ENCODE measurements around the gene SERHL2.
"Not testable (repeated sequence)": the region's sequence is repeated elsewhere in the genome, so short reads cannot be mapped to it uniquely, and the experiment has no call there.

SERHL2 gene

DNA sequence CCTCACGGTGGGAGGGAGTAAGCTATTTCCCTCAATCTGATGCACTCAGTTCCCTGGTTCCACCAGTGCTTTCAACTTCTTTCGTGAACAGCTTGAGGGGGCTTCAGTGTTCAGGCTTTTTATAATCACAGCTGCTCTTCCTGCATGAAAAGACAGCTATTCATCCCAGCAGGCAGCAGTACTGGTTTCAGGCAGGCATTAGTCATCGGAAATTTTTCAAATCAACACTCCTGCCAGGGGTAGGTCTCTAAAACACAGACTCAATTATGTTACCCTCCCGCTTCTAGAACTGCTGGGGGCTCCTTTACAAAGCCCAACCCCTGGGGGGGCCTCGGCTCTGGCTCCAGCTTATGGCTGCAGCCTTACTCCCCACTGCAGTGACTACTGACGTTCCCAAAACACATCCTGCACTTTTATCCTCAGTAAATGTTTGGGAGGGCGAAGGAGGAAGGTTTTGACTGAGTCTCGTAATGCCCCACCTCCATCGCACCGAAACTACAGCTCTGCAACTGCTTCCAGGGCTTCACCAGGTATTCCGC is 55.1 kb downstream of the SERHL2 start:
- H3K36me3 ChIP-seq (ENCODE audit: insufficient read depth, low read length): no peaks in the 10 kb centered on the region
- no peak overlapping the region for H2AFZ ChIP-seq (ENCODE audit: low read length, unreplicated experiment)
- H3K79me2 ChIP-seq (ENCODE audit: control insufficient read depth, insufficient read depth, low read length, unreplicated experiment): peaks cover 86% of the 10 kb centered on the region
- H3K27ac ChIP-seq (ENCODE audit: low read depth, low read length): peak overlapping the region; percentile 19; the same call in 1 of the 2 replicates
- no peaks in the 10 kb centered on the region for H3K27me3 ChIP-seq (ENCODE audit: insufficient read depth, low read length)
- 0 out of 2 replicates have a peak overlapping the region, but pooled peaks have one; percentile 31 for H3K4me3 ChIP-seq (ENCODE audit: low read depth, low read length)
- peaks cover 32% of the 10 kb centered on the region for H3K4me1 ChIP-seq (ENCODE audit: control insufficient read depth, insufficient read depth, low read length, unreplicated experiment)

DNA sequence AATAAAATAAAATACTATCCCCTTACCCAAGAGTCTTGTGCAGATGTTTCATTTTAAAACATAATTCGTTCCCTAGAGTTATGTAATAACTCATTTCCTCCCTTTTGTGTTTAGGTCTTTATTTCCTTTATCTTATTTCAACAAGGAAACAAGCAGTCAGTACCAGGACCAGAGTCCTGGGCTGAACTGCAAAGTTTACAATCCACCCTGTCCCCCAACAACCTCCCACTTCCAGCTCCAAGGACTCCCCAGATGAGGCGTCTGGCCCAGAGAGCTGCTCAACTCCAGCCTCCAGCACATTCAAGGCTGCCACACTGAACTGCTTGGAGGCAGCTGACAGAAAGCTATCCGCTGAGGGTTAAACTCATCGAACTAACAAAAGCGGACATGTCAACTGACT is 56.4 kb downstream of the SERHL2 start:
- H3K27me3 ChIP-seq (ENCODE audit: insufficient read depth, low read length): no peaks in the 10 kb centered on the region
- H2AFZ ChIP-seq (ENCODE audit: low read length, unreplicated experiment): no peak overlapping the region
- no peak overlapping the region for H3K27ac ChIP-seq (ENCODE audit: low read depth, low read length)
- peaks cover 75% of the 10 kb centered on the region for H3K79me2 ChIP-seq (ENCODE audit: control insufficient read depth, insufficient read depth, low read length, unreplicated experiment)
- H3K4me1 ChIP-seq (ENCODE audit: control insufficient read depth, insufficient read depth, low read length, unreplicated experiment): peaks cover 27% of the 10 kb centered on the region
- H3K4me3 ChIP-seq (ENCODE audit: low read depth, low read length): no peak overlapping the region
- no peaks in the 10 kb centered on the region for H3K36me3 ChIP-seq (ENCODE audit: insufficient read depth, low read length)

DNA sequence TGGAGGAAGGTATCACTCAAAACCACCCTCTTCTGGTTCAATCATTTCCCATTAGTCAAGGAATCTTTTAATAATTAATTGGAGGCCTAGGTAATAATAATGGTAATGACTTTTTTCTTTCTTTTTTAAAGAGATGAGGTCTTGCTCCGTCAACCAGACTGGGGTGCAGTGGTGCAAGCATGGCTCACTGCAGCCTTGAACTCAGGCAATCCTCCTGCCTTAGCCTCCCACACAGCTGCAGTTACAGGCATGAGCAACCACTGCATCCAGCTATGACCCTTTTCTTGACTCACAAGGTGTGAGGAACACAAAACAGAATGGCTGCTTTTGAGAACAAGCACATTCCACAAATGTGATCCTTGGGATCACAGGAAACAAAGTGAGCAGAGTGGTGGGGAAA is 57.3 kb downstream of the SERHL2 start:
- Histone ChIP-seq H2AFZ (ENCODE audit: low read length, unreplicated experiment) (no peak overlapping the region), H3K4me1 (ENCODE audit: control insufficient read depth, insufficient read depth, low read length, unreplicated experiment) (peaks cover 31% of the 10 kb centered on the region), H3K4me3 (ENCODE audit: low read depth, low read length) (no peak overlapping the region), H3K27ac (ENCODE audit: low read depth, low read length) (no peak overlapping the region), H3K27me3 (ENCODE audit: insufficient read depth, low read length) (no peaks in the 10 kb centered on the region), H3K36me3 (ENCODE audit: insufficient read depth, low read length) (no peaks in the 10 kb centered on the region), H3K79me2 (ENCODE audit: control insufficient read depth, insufficient read depth, low read length, unreplicated experiment) (peaks cover 66% of the 10 kb centered on the region)

DNA sequence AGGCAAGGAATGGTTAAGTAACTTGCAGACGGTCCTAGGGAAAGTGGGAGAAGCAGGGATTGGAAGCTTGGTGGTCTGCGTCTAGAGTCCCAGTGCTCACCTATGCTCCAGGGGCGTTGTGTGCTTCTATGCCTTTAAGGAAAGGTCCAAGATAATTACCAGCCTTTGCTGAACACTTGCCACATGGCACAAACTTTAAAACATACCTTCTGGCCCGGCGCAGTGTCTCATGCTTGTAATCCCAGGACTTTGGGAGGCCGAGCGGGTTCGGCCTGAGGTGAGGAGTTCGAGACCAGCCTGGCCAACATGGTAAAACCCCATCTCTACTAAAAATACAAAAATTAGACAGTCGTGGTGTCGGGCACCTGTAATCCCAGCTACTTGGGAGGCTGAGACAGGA is 58.6 kb downstream of the SERHL2 start:
- Histone ChIP-seq H3K27me3 (ENCODE audit: insufficient read depth, low read length) (no peaks in the 10 kb centered on the region), H3K4me3 (ENCODE audit: low read depth, low read length) (no peak overlapping the region), H3K4me1 (ENCODE audit: control insufficient read depth, insufficient read depth, low read length, unreplicated experiment) (peaks cover 31% of the 10 kb centered on the region), H3K79me2 (ENCODE audit: control insufficient read depth, insufficient read depth, low read length, unreplicated experiment) (peaks cover 59% of the 10 kb centered on the region), H3K36me3 (ENCODE audit: insufficient read depth, low read length) (no peaks in the 10 kb centered on the region), H2AFZ (ENCODE audit: low read length, unreplicated experiment) (no peak overlapping the region), H3K27ac (ENCODE audit: low read depth, low read length) (no peak overlapping the region)

DNA sequence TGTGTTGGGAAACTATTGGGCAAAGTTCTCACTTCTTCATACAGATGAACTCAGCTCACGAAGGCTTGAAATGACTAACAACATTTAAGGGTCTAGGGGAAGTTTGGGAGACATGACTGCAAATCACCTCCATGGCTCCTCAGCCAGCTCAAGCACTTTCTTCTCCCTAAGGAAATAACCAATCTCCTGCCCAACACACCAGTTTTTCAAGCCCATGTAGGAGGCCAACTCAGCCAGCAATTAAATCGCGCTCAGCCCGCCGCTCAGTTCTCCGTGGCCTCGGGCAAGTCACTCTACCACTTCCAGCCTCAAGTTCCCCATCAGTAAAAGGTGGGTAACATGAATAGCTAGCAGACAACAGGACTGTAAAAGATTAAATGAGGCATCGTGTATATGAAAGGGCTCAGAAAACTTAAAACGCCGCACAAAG is 60.1 kb downstream of the SERHL2 start:
- H3K27ac ChIP-seq (ENCODE audit: low read depth, low read length): peak overlapping the region; percentile 96
- peaks cover 50% of the 10 kb centered on the region for H3K79me2 ChIP-seq (ENCODE audit: control insufficient read depth, insufficient read depth, low read length, unreplicated experiment)
- no peak overlapping the region for H2AFZ ChIP-seq (ENCODE audit: low read length, unreplicated experiment)
- H3K4me3 ChIP-seq (ENCODE audit: low read depth, low read length): peak overlapping the region; percentile 95
- no peaks in the 10 kb centered on the region for H3K36me3 ChIP-seq (ENCODE audit: insufficient read depth, low read length)
- no peaks in the 10 kb centered on the region for H3K27me3 ChIP-seq (ENCODE audit: insufficient read depth, low read length)
- H3K4me1 ChIP-seq (ENCODE audit: control insufficient read depth, insufficient read depth, low read length, unreplicated experiment): peaks cover 27% of the 10 kb centered on the region

DNA sequence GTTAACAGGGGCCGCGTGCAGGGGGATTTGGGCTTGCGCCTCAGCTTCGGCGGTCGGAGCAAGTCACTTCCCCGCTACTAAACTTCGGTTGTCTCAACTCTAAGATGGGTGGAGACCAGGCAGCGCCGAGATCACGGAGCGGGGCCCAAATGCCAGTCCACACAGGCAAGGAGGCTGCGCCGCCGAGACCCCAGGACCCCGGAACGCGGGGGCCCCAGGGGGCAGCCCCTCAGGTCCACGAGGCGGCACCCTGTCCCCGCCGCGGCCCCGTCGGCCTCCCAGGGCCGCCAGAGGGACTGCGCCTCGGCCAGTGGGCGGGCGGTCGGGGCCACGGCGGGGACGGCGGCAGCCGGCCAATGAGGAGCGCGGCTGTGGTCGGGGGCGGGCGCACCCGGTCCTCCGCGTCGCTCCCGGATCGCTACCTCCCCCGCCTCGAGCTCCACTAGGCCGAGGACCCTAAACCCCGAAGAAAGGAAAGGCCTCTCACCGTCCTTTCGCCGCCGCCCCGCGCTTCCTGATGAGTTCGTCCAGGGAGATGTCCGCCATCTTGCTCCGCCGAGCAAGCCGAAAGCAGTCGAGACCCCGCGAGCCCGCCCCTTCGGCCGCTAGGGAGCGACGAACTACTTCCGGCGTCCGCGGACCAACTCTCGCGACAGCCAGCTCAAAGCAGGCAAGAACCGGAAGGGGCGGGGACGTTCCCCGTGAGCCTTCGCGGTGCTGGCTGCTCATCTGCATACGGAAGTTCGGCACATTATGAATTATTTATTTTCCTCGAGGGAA is 60.7 kb downstream of the SERHL2 start, which contains the start of gene POLDIP3:
POLDIP3 (minus strand) TSS at position 572 of the 780 bp plus-strand sequence; CDS start at position 546, 26 bp downstream.
- no peaks in the 10 kb centered on the region for H3K27me3 ChIP-seq (ENCODE audit: insufficient read depth, low read length)
- peaks cover 44% of the 10 kb centered on the region for H3K79me2 ChIP-seq (ENCODE audit: control insufficient read depth, insufficient read depth, low read length, unreplicated experiment)
- H3K27ac ChIP-seq (ENCODE audit: low read depth, low read length): peak within 1 kb of the TSS; percentile 96
- no peaks in the 10 kb centered on the region for H3K36me3 ChIP-seq (ENCODE audit: insufficient read depth, low read length)
- no peak within 1 kb of the TSS for H2AFZ ChIP-seq (ENCODE audit: low read length, unreplicated experiment)
- peaks cover 21% of the 10 kb centered on the region for H3K4me1 ChIP-seq (ENCODE audit: control insufficient read depth, insufficient read depth, low read length, unreplicated experiment)
- H3K4me3 ChIP-seq (ENCODE audit: low read depth, low read length): peak within 1 kb of the TSS; percentile 95

DNA sequence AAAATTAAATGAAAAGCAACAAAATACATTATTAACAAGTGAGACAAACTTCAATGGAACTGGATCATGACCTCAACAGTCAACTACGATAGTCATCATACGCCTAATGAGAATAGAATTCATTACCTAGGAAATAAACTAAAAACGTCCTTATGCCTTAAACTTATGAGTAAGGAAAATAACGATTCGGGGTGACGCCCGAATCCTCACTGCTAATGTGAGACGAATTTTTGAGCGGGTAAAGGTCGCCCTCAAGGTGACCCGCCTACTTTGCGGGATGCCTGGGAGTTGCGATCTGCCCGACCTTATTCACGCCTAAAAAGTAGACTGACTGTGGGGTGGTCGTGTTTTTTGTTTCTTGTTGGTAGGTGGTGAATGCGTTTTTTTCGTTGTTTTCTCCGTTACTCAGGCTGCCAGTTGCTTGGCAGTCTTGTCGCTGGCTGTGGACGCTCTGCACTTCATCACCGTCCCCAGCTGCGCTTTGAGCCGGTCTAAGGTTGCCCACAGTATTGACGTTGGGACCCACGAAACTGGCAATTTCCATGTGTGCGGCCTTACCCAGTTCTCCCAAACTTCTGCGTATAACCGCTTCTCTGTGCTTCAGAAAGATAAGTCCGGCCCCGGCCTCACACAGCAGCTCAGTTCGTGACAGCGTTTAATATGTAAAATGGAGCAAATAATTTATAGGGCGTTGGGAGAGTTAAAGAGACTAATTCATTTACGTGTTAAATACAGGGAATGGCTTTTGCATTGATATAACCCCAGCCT is 61.5 kb downstream of the SERHL2 start:
- H3K27me3 ChIP-seq (ENCODE audit: insufficient read depth, low read length): no peaks in the 10 kb centered on the region
- H3K36me3 ChIP-seq (ENCODE audit: insufficient read depth, low read length): no peaks in the 10 kb centered on the region
- H3K4me3 ChIP-seq (ENCODE audit: low read depth, low read length): peak overlapping the region; percentile 95
- peak overlapping the region; percentile 96 for H3K27ac ChIP-seq (ENCODE audit: low read depth, low read length)
- no peak overlapping the region for H2AFZ ChIP-seq (ENCODE audit: low read length, unreplicated experiment)
- H3K79me2 ChIP-seq (ENCODE audit: control insufficient read depth, insufficient read depth, low read length, unreplicated experiment): peaks cover 38% of the 10 kb centered on the region
- H3K4me1 ChIP-seq (ENCODE audit: control insufficient read depth, insufficient read depth, low read length, unreplicated experiment): peaks cover 19% of the 10 kb centered on the region

DNA sequence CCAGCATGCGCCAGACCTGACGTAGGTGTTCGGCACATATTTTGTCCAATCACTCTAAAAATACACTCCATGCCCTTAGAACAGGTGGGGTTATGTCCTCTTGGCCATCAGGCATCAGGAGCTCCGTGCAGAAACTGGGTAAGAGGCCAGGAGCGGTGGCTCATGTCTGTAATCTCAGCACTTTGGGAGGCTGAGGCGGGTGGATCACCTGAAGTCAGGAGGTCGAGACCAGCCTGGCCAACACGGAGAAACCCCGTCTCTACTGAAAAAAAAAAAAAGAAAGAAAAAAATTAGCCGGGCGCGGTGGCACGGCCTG is 62.1 kb downstream of the SERHL2 start:
- peak overlapping the region; percentile 46; the same call in 1 of the 2 replicates for H3K4me3 ChIP-seq (ENCODE audit: low read depth, low read length)
- H3K4me1 ChIP-seq (ENCODE audit: control insufficient read depth, insufficient read depth, low read length, unreplicated experiment): peaks cover 22% of the 10 kb centered on the region
- not testable (repeated sequence) for H3K36me3 ChIP-seq (ENCODE audit: insufficient read depth, low read length); H2AFZ ChIP-seq (ENCODE audit: low read length, unreplicated experiment); H3K27me3 ChIP-seq (ENCODE audit: insufficient read depth, low read length)
- peaks cover 33% of the 10 kb centered on the region for H3K79me2 ChIP-seq (ENCODE audit: control insufficient read depth, insufficient read depth, low read length, unreplicated experiment)
- H3K27ac ChIP-seq (ENCODE audit: low read depth, low read length): peak overlapping the region; percentile 96

DNA sequence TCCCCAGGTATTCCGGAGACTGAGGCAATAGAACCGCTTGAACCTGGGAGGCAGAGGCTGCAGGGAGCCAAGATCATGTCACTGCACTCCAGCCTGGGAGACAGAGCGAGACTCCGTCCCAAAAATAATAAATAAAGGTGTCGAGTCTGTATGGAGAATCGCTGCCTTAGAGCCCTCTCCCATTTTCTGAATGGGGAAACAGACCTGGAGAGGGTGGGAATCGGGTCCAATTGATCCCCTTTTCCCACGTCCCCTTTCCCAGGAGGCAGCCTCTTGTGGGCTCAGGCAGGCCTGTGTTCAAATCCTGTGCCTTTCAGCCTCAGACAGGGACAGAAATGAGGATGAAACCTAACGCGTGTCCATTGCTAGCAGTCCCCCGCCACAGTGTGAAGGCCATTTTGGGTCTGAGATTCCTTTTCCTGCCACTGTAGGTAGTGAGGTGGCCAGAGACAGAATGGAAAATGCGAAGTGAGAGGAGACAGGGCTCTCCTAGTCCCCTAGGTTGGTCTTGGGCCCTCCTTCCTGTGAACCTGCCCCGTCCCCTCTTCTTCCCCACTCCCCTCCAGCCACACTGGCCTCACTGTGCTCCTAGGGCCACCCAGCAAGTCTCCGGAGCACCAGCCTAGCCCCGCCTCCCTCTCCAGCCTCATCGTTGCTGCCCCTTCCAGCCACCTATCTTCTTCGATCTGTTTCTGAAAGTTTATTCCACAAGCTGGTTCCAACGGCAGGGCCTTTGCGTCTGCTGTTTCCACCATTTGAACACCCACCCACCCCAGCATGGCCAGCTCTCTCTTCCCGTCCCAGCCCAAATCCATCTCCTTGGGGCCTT is 63.6 kb downstream of the SERHL2 start:
- H3K4me3 ChIP-seq (ENCODE audit: low read depth, low read length): no peak overlapping the region
- peaks cover 18% of the 10 kb centered on the region for H3K79me2 ChIP-seq (ENCODE audit: control insufficient read depth, insufficient read depth, low read length, unreplicated experiment)
- no peak overlapping the region for H3K27ac ChIP-seq (ENCODE audit: low read depth, low read length)
- H3K36me3 ChIP-seq (ENCODE audit: insufficient read depth, low read length): no peaks in the 10 kb centered on the region
- H3K4me1 ChIP-seq (ENCODE audit: control insufficient read depth, insufficient read depth, low read length, unreplicated experiment): peaks cover 27% of the 10 kb centered on the region
- no peak overlapping the region for H2AFZ ChIP-seq (ENCODE audit: low read length, unreplicated experiment)
- H3K27me3 ChIP-seq (ENCODE audit: insufficient read depth, low read length): no peaks in the 10 kb centered on the region
